Transverse colon (tissue), 4 donors: ENCODE results near the gene PTRH1.

ENCODE experiments used
- EP300 ChIP-seq: sonication (generic); formaldehyde crosslinking; IDR thresholded peaks from one replicate; pipeline ENCODE4 v1.6.1; 2017; ENCODE audit warnings: antibody characterized with exemption, low read depth
- POLR2A ChIP-seq: fragments of 450-650 bp; IDR thresholded peaks from one replicate; pipeline ENCODE4 v1.6.1; 2016; ENCODE audit warnings: antibody characterized with exemption, mild to moderate bottlenecking, moderate library complexity
- POLR2AphosphoS5 ChIP-seq, 3 donors: sonication (generic); formaldehyde crosslinking; IDR thresholded peaks; one replicate each; pipeline ENCODE4 v1.6.1; 2016; ENCODE audit warnings: antibody characterized with exemption in 3 of 3
- TF ChIP-seq, protein P1 (sequence below), 5 experiments: fragments of 200-600 bp in 3 of 5; fragments of 450-650 bp in 2 of 5; sonication (generic) in 3 of 5; IDR thresholded peaks; 1 replicate in 2 of 5; 2 replicates in 3 of 5; pipeline ENCODE4 v1.5.1; 2016 to 2017; ENCODE audit warnings: antibody characterized with exemption in 5 of 5, inconsistent platforms in 3 of 5, mild to moderate bottlenecking in 2 of 5, moderate library complexity in 1 of 5

DNA sequence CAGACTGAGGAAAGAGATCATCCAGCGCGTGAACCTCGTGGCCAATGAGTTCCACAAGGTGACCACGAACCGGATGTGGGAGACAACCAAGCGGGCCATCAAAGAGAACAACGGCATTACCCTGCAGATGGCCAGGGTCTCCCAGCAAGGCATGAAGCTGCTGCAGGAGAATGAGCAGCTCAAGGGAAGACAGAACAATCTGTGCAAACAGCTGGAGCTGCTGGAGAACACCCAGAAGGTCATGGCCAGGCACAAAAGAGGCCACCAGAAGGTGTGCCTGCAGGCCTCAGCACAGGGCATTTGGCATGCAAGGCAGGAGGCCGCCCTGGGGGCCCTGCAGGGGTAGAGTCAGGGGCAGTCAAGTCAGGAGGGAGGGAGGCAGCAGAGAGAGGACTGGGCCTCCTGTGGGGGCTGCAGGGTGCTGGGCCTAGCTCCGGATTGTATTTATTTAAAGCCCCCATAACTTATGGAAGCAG lies 4.2 kb downstream of the PTRH1 start:
- TF ChIP-seq, protein P1, sequence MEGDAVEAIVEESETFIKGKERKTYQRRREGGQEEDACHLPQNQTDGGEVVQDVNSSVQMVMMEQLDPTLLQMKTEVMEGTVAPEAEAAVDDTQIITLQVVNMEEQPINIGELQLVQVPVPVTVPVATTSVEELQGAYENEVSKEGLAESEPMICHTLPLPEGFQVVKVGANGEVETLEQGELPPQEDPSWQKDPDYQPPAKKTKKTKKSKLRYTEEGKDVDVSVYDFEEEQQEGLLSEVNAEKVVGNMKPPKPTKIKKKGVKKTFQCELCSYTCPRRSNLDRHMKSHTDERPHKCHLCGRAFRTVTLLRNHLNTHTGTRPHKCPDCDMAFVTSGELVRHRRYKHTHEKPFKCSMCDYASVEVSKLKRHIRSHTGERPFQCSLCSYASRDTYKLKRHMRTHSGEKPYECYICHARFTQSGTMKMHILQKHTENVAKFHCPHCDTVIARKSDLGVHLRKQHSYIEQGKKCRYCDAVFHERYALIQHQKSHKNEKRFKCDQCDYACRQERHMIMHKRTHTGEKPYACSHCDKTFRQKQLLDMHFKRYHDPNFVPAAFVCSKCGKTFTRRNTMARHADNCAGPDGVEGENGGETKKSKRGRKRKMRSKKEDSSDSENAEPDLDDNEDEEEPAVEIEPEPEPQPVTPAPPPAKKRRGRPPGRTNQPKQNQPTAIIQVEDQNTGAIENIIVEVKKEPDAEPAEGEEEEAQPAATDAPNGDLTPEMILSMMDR (IDR thresholded peaks at IDR 0.05) = no peak
- TF ChIP-seq EP300 = no peak
- no peak for TF ChIP-seq POLR2A
- TF ChIP-seq POLR2AphosphoS5 (IDR thresholded peaks at IDR 0.05) = no peak
